ENCODE results near the gene UGT1A10.

The UGT1A10 gene

GRCh38 chr2:233794128-233794658, 157.9 kb downstream of the UGT1A10 start:
- TF ChIP-seq RAD21 (IDR thresholded peaks at IDR 0.05; ENCODE audit: low read depth) (no peak), TEAD4 (IDR thresholded peaks at IDR 0.05) (no peak), NFIC (IDR thresholded peaks at IDR 0.05) (no peak), ZBTB7A (IDR thresholded peaks at IDR 0.05; ENCODE audit: low read depth) (no peak), EGR1 (IDR thresholded peaks at IDR 0.05) (no peak), EP300 (IDR thresholded peaks at IDR 0.05; ENCODE audit: borderline replicate concordance) (no peak), TAF1 (IDR thresholded peaks at IDR 0.05; ENCODE audit: low read depth) (no peak)

GRCh38 chr2:233795735-233796171, 159.5 kb downstream of the UGT1A10 start:
- TF ChIP-seq YY1 (IDR thresholded peaks at IDR 0.05; ENCODE audit: low read depth) (no peak), EP300 (IDR thresholded peaks at IDR 0.05; ENCODE audit: borderline replicate concordance) (no peak), CREB1 (IDR thresholded peaks at IDR 0.05; ENCODE audit: low read depth) (no peak), TEAD4 (IDR thresholded peaks at IDR 0.05) (no peak), TCF12 (IDR thresholded peaks at IDR 0.05; ENCODE audit: low read depth) (no peak), FOXM1 (IDR thresholded peaks at IDR 0.05; ENCODE audit: borderline replicate concordance, low read depth) (no peak), NFIC (IDR thresholded peaks at IDR 0.05) (no peak), TAF1 (IDR thresholded peaks at IDR 0.05; ENCODE audit: low read depth) (no peak), CEBPB (IDR thresholded peaks at IDR 0.05) (no peak)
- TF ChIP-seq, protein P1, sequence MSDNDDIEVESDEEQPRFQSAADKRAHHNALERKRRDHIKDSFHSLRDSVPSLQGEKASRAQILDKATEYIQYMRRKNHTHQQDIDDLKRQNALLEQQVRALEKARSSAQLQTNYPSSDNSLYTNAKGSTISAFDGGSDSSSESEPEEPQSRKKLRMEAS (IDR thresholded peaks at IDR 0.05) = no peak

DNA sequence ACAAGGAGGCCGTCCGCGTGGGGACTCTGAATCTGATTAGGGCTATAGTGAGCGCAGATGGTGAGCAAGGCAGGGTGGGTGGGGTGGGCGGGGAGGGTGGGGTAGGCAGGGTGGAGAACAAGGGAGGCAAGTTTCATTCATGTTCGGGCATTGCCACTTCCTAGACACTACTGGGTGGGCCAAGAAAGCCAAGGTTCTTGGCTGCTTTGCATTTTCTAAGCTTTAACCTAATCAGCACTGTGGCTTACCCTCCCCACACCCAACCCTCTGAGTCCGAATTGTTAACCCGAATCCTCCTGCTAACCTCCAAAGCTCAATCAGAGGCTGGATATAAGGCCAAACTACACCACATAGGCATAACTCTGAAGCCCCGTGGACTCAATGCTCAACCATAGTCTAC, 160.0 kb downstream of the UGT1A10 start:
- TF ChIP-seq, protein P2, sequence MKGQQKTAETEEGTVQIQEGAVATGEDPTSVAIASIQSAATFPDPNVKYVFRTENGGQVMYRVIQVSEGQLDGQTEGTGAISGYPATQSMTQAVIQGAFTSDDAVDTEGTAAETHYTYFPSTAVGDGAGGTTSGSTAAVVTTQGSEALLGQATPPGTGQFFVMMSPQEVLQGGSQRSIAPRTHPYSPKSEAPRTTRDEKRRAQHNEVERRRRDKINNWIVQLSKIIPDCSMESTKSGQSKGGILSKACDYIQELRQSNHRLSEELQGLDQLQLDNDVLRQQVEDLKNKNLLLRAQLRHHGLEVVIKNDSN (IDR thresholded peaks at IDR 0.05) = no peak
- TF ChIP-seq REST (IDR thresholded peaks at IDR 0.05; ENCODE audit: low read depth) = no peak

DNA sequence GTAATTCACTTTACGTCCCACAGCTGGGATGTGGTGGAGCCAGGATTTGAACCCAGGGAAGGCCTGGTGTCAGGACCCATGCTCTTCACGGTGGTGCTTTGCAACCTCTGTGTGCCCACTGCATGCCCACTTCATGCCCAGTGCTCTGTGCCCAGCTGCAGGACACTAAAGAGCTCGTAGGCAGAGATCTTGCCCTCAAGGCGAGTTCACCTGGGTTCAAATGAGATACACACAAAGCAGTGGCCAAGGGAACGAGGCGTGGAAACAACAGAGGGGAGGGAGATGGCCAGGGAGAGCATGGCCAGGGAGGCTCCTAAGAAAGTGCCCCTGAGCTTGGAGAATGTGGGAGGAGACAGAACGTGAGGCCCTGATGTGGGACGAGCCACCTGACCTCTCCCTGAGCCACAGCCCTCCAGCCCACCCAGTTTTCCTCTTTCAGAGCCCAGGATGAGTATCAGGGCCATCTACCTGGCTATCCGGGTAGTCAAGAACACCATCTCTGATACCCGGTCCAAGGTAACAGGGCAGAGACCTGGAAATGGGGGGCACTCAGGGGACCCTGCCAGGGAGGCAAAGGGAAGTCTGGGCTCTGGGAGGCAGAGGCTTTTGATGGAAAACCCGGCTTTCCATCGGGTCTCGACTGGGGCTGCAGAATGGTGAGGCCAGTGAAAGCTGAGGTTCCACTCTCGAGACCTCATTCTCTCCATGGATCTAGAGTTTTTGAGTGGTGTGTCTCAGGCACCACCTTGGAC, 162.3 kb downstream of the UGT1A10 start:
- TF ChIP-seq TEAD4 (IDR thresholded peaks at IDR 0.05) (no peak), TAF1 (IDR thresholded peaks at IDR 0.05; ENCODE audit: low read depth) (no peak), CREB1 (IDR thresholded peaks at IDR 0.05; ENCODE audit: low read depth) (no peak), EP300 (IDR thresholded peaks at IDR 0.05; ENCODE audit: borderline replicate concordance) (no peak), CEBPB (IDR thresholded peaks at IDR 0.05) (no peak), NFIC (IDR thresholded peaks at IDR 0.05) (no peak), RAD21 (IDR thresholded peaks at IDR 0.05; ENCODE audit: low read depth) (no peak), FOXM1 (IDR thresholded peaks at IDR 0.05; ENCODE audit: borderline replicate concordance, low read depth) (no peak), REST (IDR thresholded peaks at IDR 0.05; ENCODE audit: low read depth) (no peak), TCF12 (IDR thresholded peaks at IDR 0.05; ENCODE audit: low read depth) (no peak)
- TF ChIP-seq, protein P1 (IDR thresholded peaks at IDR 0.05) = no peak

GRCh38 chr2:233799087-233799665, 162.9 kb downstream of the UGT1A10 start:
- no peak for TF ChIP-seq TCF12 (IDR thresholded peaks at IDR 0.05; ENCODE audit: low read depth)
- no peak for TF ChIP-seq EP300 (IDR thresholded peaks at IDR 0.05; ENCODE audit: borderline replicate concordance)
- TF ChIP-seq ZBTB7A (IDR thresholded peaks at IDR 0.05; ENCODE audit: low read depth) = no peak
- TF ChIP-seq EGR1 (IDR thresholded peaks at IDR 0.05) = no peak
- TF ChIP-seq, protein P1 (IDR thresholded peaks at IDR 0.05) = no peak
- TF ChIP-seq TEAD4 (IDR thresholded peaks at IDR 0.05) = no peak
- TF ChIP-seq CREB1 (IDR thresholded peaks at IDR 0.05; ENCODE audit: low read depth) = no peak
- no peak for TF ChIP-seq CEBPB (IDR thresholded peaks at IDR 0.05)
- TF ChIP-seq YY1 (IDR thresholded peaks at IDR 0.05; ENCODE audit: low read depth) = no peak
- TF ChIP-seq, protein P2 (IDR thresholded peaks at IDR 0.05) = no peak
- TF ChIP-seq FOXM1 (IDR thresholded peaks at IDR 0.05; ENCODE audit: borderline replicate concordance, low read depth) = no peak
- no peak for TF ChIP-seq TAF1 (IDR thresholded peaks at IDR 0.05; ENCODE audit: low read depth)
- TF ChIP-seq RAD21 (IDR thresholded peaks at IDR 0.05; ENCODE audit: low read depth) = no peak
- TF ChIP-seq NFIC (IDR thresholded peaks at IDR 0.05) = no peak
- TF ChIP-seq REST (IDR thresholded peaks at IDR 0.05; ENCODE audit: low read depth) = no peak

Measured in Ishikawa (cell line).